HepG2 (cell line): Measurements from ENCODE around the gene ENHO. TPM values are rescaled to one million over a fixed set of nuclear protein-coding genes. Genes with fewer than 3 reads are reported as not detected.

Source experiments
- ATAC-seq: fragments of 200-7000 bp; cut with Tn5 transposase; 3 replicates; pipeline ENCODE4 v1.9.1; 2020; ENCODE audit warnings: mild to moderate bottlenecking, moderate library complexity
- BruUV-seq: library from RNA; stranded (reverse); fragments of 400-500 nt; replicated peaks from 2 replicates; lab custom pipeline; 2021; lab: Mats Ljungman, UMichigan
- CTCF ChIA-PET: fragments of 300-600 bp; formaldehyde crosslinking; extraction: SDS; loops from one replicate; lab custom pipeline; 2021; ENCODE audit warnings: low total read pairs, inconsistent platforms, low intra/inter-chr PET ratio; lab: Yijun Ruan, JAX
- POLR2A ChIA-PET: fragments of 350-600 bp; sonication (Branson Sonifier 250); formaldehyde crosslinking; loops from one replicate; lab custom pipeline; 2020; ENCODE audit warnings: antibody characterized with exemption, inconsistent platforms; lab: Yijun Ruan, JAX
- DNase-seq: peaks from one replicate; pipeline ENCODE4 v3.0.0-alpha.2; 2015; ENCODE audit warnings: low spot score
- FAIRE-seq: peaks from 3 replicates; lab custom pipeline; 2011; peaks lifted over from hg19 to GRCh38; lab: Jason Lieb, UNC
- H2AFZ ChIP-seq: one replicate; pipeline ENCODE4 v1.6.1; 2011; ENCODE audit warnings: low read length, inconsistent platforms
- H3K27ac ChIP-seq: fragments of 300-600 bp; 3 replicates; pipeline ENCODE4 v1.8.0; 2011; ENCODE audit warnings: mixed run types, mild to moderate bottlenecking, mixed read lengths, low read length, inconsistent platforms; ENCODE audit not compliant: insufficient read depth; ENCODE audit errors: extremely low read length
- H3K27me3 ChIP-seq, 2 experiments: fragments of 200-600 bp in 1 of 2; 2 replicates in 1 of 2; 3 replicates in 1 of 2; pipeline versions ENCODE4 v1.6.0 to v1.8.0; 2011; ENCODE audit warnings: low read length in 2 of 2, mild to moderate bottlenecking in 2 of 2, moderate library complexity in 2 of 2, inconsistent platforms in 1 of 2; ENCODE audit not compliant: insufficient read depth in 2 of 2, control insufficient read depth in 1 of 2
- H3K36me3 ChIP-seq, 2 experiments: fragments of 200-600 bp in 1 of 2; replicated peaks in 1 of 2; 2 replicates in 1 of 2; 3 replicates in 1 of 2; pipeline versions ENCODE4 v1.5.1 to v1.8.0; 2011; ENCODE audit warnings: low read length in 2 of 2, inconsistent platforms in 1 of 2; ENCODE audit not compliant: insufficient read depth in 2 of 2, control insufficient read depth in 1 of 2
- H3K4me1 ChIP-seq: 2 replicates; pipeline ENCODE4 v1.5.1; 2012; ENCODE audit warnings: low read length, inconsistent platforms; ENCODE audit not compliant: insufficient read depth
- H3K4me2 ChIP-seq: 2 replicates; pipeline ENCODE4 v1.6.0; 2011; ENCODE audit warnings: low read depth, low read length, inconsistent platforms
- H3K4me3 ChIP-seq, 3 experiments: fragments of 200-600 bp in 1 of 3; sonication (generic), shearing (Covaris generic) in 1 of 3; replicated peaks in 1 of 3; 2 replicates each; pipeline ENCODE4 v1.5.1; 2011 to 2016; ENCODE audit warnings: low read length in 3 of 3, inconsistent platforms in 2 of 3, low read depth in 2 of 3, mild to moderate bottlenecking in 2 of 3, control low read depth in 1 of 3, mixed read lengths in 1 of 3; ENCODE audit not compliant: insufficient read depth in 1 of 3
- H3K79me2 ChIP-seq: one replicate; pipeline ENCODE4 v1.6.1; 2011; ENCODE audit warnings: low read length, inconsistent platforms; ENCODE audit not compliant: insufficient read depth
- H3K9ac ChIP-seq: 2 replicates; pipeline ENCODE4 v1.6.0; 2011; ENCODE audit warnings: mild to moderate bottlenecking, low read depth, low read length, inconsistent platforms; ENCODE audit not compliant: insufficient read depth
- H3K9me3 ChIP-seq: 2 replicates; pipeline ENCODE4 v1.5.1; 2012; ENCODE audit warnings: mild to moderate bottlenecking, low read length
- H4K20me1 ChIP-seq: 2 replicates; pipeline ENCODE4 v1.6.0; 2011; ENCODE audit warnings: inconsistent platforms, mild to moderate bottlenecking, low read length, moderate library complexity; ENCODE audit not compliant: insufficient read depth
- CBFB ChIP-seq: sonication (generic); formaldehyde crosslinking; IDR thresholded peaks from 2 replicates; pipeline ENCODE4 v1.4.0; 2020; ENCODE audit warnings: missing genetic modification reagents
- DNMT1 ChIP-seq: sonication (generic); formaldehyde crosslinking; IDR thresholded peaks from 2 replicates; pipeline ENCODE4 v1.5.1; 2020; ENCODE audit warnings: mild to moderate bottlenecking, missing genetic modification reagents
- HNRNPH1 ChIP-seq: fragments of 200-400 bp; formaldehyde crosslinking; optimal IDR thresholded peaks from 2 replicates; pipeline ENCODE3; 2017; ENCODE audit warnings: mild to moderate bottlenecking, low read depth, low read length
- MLLT10 ChIP-seq: sonication (generic); formaldehyde crosslinking; IDR thresholded peaks from 2 replicates; pipeline ENCODE4 v1.4.0; 2020; ENCODE audit warnings: missing genetic modification reagents
- RARG ChIP-seq: sonication (generic); formaldehyde crosslinking; IDR thresholded peaks from 2 replicates; pipeline ENCODE4 v1.4.0; 2020; ENCODE audit warnings: low read depth, mild to moderate bottlenecking, missing genetic modification reagents
- XBP1 ChIP-seq: sonication (generic); formaldehyde crosslinking; IDR thresholded peaks from 2 replicates; pipeline ENCODE4 v1.5.0; 2020; ENCODE audit warnings: missing genetic modification reagents
- ZFP36 ChIP-seq: fragments of 150-350 bp; IDR thresholded peaks from 2 replicates; pipeline ENCODE4 v1.6.1; 2018; ENCODE audit warnings: borderline replicate concordance, low read length, low read depth; ENCODE audit not compliant: partially characterized antibody
- ZNF496 ChIP-seq: sonication (generic); formaldehyde crosslinking; IDR thresholded peaks from 2 replicates; pipeline ENCODE4 v1.8.1; 2023; ENCODE audit warnings: mild to moderate bottlenecking, moderate library complexity, missing genetic modification reagents; ENCODE audit not compliant: insufficient replicate concordance
- ZNF792 ChIP-seq: IDR thresholded peaks from 2 replicates; pipeline ENCODE4 v1.6.1; 2016
- in situ Hi-C: cut with HindIII; loops from 2 replicates; pipeline ENCODE4 v1.10.0; 2017; ENCODE audit warnings: low pct_unique_long_range_greater_than_20kb; ENCODE audit not compliant: extremely low pct_ligation_motif_present
- intact Hi-C: fragments of 100-400 bp; cut with micrococcal nuclease; formaldehyde crosslinking; loops from one replicate; pipeline ENCODE4 v1.10.0; 2022; ENCODE audit not compliant: unreplicated experiment
- polyA plus RNA-seq, 8 experiments: library from polyadenylated mRNA; depleted of rRNA in 3 of 8; stranded (reverse) in 7 of 8; unstranded in 1 of 8; fragments of >200 nt; fragmentation: Illumina TruSeq in 4 of 8; extraction: Trizol in 4 of 8; gene quantifications; 2 replicates each; pipeline versions ENCODE4 v1.2.1 to v1.2.3, GENCODE V29; 2011 to 2016; ENCODE audit warnings: low read depth in 4 of 8, missing spikeins in 1 of 8, mixed read lengths in 1 of 8; ENCODE audit not compliant: insufficient read depth in 1 of 8
- total RNA-seq, 5 experiments: library from RNA; depleted of rRNA; stranded (reverse); fragments of >200 nt; fragmentation: Illumina TruSeq; extraction: Trizol; gene quantifications; 2 replicates each; pipeline ENCODE4 v1.2.3, GENCODE V29; 2016; ENCODE audit warnings: low read depth in 1 of 5
- TF ChIP-seq, protein P1 (sequence below): sonication (generic); formaldehyde crosslinking; IDR thresholded peaks from 2 replicates; pipeline ENCODE4 v1.4.0; 2020; ENCODE audit warnings: missing genetic modification reagents, borderline replicate concordance
- TF ChIP-seq, protein P2 (sequence below), 2 experiments: sonication (generic) in 1 of 2; formaldehyde crosslinking in 1 of 2; IDR thresholded peaks; 2 replicates each; pipeline versions ENCODE4 v1.6.1 to v1.9.0; 2014 to 2022; ENCODE audit warnings: antibody characterized with exemption in 1 of 2, borderline replicate concordance in 1 of 2, inconsistent platforms in 1 of 2, low read depth in 1 of 2, missing genetic modification reagents in 1 of 2

The ENHO gene
- total and polyA plus RNA-seq, 2 of the 13 experiments (the other 11 are each of a cell fraction or from before 2014, with no cell fraction given): 0.08 to 0.60 TPM

DNA sequence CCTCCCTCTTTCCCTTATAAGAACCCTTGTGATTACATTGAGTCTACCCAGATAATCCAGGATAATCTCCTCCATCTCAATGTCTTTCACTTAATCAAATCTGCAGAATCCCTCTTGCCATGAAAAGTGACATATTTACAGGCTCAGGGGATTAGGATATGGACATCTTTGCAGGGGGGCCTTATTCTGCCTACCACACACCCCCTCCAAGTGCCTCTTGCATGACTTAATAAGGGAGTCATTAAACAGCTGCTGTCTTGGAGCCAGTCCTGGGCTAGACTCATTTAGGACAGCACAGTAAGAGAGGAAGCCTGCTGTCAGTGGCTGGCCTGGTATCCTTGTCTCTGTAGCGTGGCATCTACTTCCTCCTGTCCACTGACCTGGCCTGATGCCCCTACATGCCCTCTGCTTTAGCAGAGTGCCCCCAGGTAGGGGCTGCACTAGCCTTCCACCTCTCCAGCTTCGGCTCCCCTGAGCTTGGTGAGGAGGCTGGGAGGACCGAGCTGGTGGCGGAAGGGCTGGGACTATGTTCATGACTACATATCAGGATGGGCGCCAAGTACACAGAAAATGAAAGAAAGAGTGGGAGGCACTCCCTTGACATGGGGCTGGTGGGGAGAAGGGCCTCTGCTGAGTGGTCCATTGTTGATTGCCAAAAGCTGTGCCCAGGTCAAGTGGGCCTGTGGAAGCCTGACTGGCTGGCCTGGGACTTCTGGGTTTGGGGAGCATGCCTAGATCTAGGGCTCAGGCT lies 17.2 kb downstream of the ENHO start (continued):
- TF ChIP-seq, protein P1, sequence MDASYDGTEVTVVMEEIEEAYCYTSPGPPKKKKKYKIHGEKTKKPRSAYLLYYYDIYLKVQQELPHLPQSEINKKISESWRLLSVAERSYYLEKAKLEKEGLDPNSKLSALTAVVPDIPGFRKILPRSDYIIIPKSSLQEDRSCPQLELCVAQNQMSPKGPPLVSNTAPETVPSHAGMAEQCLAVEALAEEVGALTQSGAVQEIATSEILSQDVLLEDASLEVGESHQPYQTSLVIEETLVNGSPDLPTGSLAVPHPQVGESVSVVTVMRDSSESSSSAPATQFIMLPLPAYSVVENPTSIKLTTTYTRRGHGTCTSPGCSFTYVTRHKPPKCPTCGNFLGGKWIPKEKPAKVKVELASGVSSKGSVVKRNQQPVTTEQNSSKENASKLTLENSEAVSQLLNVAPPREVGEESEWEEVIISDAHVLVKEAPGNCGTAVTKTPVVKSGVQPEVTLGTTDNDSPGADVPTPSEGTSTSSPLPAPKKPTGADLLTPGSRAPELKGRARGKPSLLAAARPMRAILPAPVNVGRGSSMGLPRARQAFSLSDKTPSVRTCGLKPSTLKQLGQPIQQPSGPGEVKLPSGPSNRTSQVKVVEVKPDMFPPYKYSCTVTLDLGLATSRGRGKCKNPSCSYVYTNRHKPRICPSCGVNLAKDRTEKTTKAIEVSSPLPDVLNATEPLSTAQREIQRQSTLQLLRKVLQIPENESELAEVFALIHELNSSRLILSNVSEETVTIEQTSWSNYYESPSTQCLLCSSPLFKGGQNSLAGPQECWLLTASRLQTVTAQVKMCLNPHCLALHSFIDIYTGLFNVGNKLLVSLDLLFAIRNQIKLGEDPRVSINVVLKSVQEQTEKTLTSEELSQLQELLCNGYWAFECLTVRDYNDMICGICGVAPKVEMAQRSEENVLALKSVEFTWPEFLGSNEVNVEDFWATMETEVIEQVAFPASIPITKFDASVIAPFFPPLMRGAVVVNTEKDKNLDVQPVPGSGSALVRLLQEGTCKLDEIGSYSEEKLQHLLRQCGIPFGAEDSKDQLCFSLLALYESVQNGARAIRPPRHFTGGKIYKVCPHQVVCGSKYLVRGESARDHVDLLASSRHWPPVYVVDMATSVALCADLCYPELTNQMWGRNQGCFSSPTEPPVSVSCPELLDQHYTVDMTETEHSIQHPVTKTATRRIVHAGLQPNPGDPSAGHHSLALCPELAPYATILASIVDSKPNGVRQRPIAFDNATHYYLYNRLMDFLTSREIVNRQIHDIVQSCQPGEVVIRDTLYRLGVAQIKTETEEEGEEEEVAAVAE (CRISPR knock-in tag): no peak

DNA sequence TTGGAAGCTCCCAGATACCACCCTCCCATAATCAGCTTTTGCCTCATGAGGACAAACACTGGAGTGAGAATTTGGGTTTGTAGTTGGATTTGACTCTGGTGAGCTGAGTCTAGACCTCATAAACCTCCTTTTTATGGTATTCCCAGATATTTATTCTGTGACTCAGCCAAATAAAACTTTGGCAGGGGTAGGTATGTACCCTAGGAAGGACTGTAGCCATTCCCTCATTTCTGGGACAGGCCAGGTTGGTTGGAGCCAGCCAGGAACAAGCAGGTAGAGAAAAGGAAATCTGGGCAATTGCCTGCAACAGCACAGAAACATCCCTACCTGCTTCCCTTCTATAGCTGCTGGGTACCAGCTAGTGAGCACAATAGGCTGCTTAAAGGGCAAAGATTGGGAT lies 19.4 kb downstream of the ENHO start:
- ChIA-PET CTCF (interaction anchor here (3.9 kb wide), 1 partner anchor 44 kb away, joined by 19 read pairs; no protein-coding TSS in a partner anchor), POLR2A (no interaction called here)
- Histone ChIP-seq H3K36me3 (no peaks in the 10 kb centered on the region), H2AFZ (no peak overlapping the region), H3K27ac (no peak overlapping the region), H3K9ac (no peak overlapping the region), H4K20me1 (no peaks in the 10 kb centered on the region; the same call in 1 of the 2 replicates), H3K4me3 (no peak overlapping the region), H3K4me2 (no peak overlapping the region), H3K9me3 (no peaks in the 10 kb centered on the region), H3K79me2 (no peaks in the 10 kb centered on the region), H3K27me3 (peaks cover 3 to 29% of the 10 kb centered on the region in 2 experiments; a peak in 2 of 5 replicates), H3K4me1 (peaks cover 23% of the 10 kb centered on the region)
- intact Hi-C loops: loop anchor here (5.0 to 10.0 kb wide), 3 partner anchors 44 to 169 kb away; no protein-coding TSS in a partner anchor
- in situ Hi-C loops: loop anchor here (5.0 kb wide), 1 partner anchor 71 kb away; no protein-coding TSS in a partner anchor
- BruUV-seq: no TSS peak
- no peak for ATAC-seq
- no peak for DNase-seq
- FAIRE-seq: no peak
- TF ChIP-seq RARG (CRISPR knock-in tag) (no peak), MLLT10 (CRISPR knock-in tag) (no peak), XBP1 (CRISPR knock-in tag) (no peak), DNMT1 (CRISPR knock-in tag) (no peak), ZNF792 (CRISPR knock-in tag) (no peak), ZFP36 (no peak), CBFB (CRISPR knock-in tag) (no peak), HNRNPH1 (no peak), ZNF496 (CRISPR knock-in tag) (no peak)
- TF ChIP-seq, protein P2, sequence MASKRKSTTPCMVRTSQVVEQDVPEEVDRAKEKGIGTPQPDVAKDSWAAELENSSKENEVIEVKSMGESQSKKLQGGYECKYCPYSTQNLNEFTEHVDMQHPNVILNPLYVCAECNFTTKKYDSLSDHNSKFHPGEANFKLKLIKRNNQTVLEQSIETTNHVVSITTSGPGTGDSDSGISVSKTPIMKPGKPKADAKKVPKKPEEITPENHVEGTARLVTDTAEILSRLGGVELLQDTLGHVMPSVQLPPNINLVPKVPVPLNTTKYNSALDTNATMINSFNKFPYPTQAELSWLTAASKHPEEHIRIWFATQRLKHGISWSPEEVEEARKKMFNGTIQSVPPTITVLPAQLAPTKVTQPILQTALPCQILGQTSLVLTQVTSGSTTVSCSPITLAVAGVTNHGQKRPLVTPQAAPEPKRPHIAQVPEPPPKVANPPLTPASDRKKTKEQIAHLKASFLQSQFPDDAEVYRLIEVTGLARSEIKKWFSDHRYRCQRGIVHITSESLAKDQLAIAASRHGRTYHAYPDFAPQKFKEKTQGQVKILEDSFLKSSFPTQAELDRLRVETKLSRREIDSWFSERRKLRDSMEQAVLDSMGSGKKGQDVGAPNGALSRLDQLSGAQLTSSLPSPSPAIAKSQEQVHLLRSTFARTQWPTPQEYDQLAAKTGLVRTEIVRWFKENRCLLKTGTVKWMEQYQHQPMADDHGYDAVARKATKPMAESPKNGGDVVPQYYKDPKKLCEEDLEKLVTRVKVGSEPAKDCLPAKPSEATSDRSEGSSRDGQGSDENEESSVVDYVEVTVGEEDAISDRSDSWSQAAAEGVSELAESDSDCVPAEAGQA (IDR thresholded peaks at IDR 0.05; ENCODE audit: low read depth): no peak
- TF ChIP-seq, protein P2 (CRISPR knock-in tag; IDR thresholded peaks at IDR 0.05; ENCODE audit: borderline replicate concordance): no peak
